GM19455 (cell line): ENCODE measurements around the gene PPIP5K1.
"Not testable (repeated sequence)": the region's sequence is repeated elsewhere in the genome, so short reads cannot be mapped to it uniquely, and the experiment has no call there.

Source experiments
- ATAC-seq: cut with Tn5 transposase; IDR thresholded peaks from one replicate; pipeline ENCODE4 v1.9.1; 2021; ENCODE audit not compliant: unreplicated experiment

Gene PPIP5K1

DNA sequence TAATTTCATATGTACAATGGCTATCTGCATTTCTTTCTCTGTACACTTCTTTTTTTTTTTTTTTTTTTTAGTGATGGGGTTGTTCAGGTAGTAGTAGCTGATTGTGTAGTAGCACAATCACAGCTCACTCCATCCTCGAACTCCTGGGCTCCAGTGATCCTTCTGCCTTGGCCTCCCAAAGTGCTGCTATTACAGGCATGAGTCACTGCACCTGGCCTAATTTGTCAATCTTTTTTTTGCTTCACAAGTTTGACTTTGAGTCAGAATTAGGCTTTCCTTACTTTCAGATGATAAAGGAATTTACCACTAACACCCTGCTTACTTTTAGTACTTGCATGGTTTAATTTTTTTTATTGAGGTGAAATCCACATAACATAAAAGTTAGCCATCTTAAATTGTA lies 44.6 kb downstream of the PPIP5K1 start:
- no peak for ATAC-seq

DNA sequence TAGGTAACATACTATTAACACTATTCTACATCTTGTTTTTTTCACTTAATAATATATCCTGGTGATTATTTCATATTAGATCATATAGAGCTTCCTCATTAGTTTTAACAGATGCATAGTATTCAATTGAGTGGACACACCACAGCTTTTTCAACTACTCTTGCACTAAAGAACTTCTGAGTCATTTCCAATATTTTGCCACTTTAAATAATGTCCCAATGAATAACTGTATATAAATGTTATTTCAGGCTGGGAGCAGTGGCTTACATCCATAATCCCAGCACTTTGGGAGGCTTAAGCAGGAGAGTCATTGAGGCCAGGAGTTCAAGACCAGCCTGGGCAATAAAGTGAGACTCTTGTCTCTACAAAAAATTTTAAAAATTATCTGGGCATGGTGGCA lies 45.7 kb downstream of the PPIP5K1 start:
- no peak for ATAC-seq

- no peak for ATAC-seq
These were observed 48.2 kb downstream of the PPIP5K1 start for GRCh38 chr15:43541785-43542184.

DNA sequence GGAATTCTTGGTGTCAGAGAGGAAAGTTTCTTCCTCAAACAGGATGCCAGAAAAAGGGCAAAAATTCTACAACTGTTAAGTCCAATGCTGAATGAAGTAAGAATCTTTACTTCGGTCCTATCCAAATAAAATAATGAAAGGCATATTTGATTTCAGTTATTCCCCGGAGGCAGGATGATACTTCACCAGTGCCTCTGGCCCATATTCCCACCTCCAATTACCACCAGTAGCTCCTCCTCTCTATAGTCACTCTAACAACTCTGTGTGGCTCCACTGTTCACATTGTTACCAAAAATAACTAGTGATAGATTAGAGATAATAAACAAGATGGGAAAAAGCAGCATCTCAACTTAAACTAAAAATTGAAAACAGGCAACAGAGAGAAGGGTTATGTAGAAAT lies 51.9 kb downstream of the PPIP5K1 start:
- ATAC-seq: no peak

GRCh38 chr15:43534897-43535296 lies 55.1 kb downstream of the PPIP5K1 start:
- ATAC-seq: no peak

- ATAC-seq: not testable (repeated sequence)
These were observed 57.2 kb downstream of the PPIP5K1 start for GRCh38 chr15:43532826-43533225.

GRCh38 chr15:43531018-43531670 lies 58.9 kb downstream of the PPIP5K1 start:
- ATAC-seq: no peak

DNA sequence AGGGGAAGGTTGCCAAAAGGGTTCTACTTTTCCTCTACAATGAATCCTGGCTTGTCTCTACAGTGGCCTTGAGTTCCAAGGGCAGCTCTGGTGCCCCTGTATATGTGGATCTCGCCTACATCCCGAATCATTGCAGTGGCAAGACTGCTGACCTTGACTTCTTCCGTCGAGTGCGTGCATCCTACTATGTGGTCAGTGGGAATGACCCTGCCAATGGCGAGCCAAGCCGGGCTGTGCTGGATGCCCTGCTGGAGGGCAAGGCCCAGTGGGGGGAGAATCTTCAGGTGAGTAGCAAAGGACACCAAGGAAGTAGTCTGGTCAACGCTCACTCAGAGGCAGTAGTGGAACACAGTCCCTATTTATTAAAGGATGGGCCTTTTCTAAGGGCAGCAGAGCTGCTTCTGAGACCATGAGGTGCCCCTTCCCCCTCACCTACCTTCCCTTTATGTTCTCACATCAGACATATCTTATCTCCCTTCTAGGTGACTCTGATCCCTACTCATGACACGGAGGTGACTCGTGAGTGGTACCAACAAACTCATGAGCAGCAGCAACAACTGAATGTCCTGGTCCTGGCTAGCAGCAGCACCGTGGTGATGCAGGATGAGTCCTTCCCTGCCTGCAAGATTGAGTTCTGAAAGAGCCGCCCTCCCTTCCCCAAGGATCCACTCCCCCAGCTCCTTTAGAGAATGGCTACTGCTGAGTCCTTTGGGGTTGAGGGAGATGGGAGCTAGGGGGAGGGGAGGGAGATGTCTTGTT lies 60.2 kb downstream of the PPIP5K1 start:
- no peak for ATAC-seq

- no peak for ATAC-seq
These were observed 60.9 kb downstream of the PPIP5K1 start for GRCh38 chr15:43529141-43529540.

DNA sequence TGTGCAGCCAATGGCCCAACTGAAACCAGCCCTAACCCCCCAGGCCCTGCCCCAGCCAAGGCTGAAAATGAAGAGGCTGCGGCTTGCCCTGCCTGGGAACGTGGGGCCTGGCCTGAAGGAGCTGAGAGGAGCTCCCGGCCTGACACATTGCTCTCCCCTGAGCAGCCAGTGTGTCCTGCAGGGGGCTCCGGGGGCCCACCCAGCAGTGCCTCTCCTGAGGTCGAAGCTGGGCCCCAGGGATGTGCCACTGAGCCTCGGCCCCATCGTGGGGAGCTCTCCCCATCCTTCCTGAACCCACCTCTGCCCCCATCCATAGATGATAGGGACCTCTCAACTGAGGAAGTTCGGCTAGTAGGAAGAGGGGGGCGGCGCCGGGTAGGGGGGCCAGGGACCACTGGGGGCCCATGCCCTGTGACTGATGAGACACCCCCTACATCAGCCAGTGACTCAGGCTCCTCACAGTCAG lies 61.4 kb downstream of the PPIP5K1 start:
- ATAC-seq: no peak

DNA sequence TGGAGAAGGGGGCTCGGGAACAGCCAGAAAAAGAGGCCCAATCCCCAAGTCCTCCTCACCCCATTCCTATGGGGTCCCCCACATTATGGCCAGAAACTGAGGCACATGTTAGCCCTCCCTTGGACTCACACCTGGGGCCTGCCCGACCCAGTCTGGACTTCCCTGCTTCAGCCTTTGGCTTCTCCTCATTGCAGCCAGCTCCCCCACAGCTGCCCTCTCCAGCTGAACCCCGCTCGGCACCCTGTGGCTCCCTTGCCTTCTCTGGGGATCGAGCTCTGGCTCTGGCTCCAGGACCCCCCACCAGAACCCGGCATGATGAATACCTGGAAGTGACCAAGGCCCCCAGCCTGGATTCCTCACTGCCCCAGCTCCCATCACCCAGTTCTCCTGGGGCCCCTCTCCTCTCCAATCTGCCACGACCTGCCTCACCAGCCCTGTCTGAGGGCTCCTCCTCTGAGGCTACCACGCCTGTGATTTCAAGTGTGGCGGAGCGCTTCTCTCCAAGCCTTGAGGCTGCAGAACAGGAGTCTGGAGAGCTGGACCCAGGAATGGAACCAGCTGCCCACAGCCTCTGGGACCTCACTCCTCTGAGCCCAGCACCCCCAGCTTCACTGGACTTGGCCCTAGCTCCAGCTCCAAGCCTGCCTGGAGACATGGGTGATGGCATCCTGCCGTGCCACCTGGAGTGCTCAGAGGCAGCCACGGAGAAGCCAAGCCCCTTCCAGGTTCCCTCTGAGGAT lies 62.0 kb downstream of the PPIP5K1 start:
- ATAC-seq: no peak

DNA sequence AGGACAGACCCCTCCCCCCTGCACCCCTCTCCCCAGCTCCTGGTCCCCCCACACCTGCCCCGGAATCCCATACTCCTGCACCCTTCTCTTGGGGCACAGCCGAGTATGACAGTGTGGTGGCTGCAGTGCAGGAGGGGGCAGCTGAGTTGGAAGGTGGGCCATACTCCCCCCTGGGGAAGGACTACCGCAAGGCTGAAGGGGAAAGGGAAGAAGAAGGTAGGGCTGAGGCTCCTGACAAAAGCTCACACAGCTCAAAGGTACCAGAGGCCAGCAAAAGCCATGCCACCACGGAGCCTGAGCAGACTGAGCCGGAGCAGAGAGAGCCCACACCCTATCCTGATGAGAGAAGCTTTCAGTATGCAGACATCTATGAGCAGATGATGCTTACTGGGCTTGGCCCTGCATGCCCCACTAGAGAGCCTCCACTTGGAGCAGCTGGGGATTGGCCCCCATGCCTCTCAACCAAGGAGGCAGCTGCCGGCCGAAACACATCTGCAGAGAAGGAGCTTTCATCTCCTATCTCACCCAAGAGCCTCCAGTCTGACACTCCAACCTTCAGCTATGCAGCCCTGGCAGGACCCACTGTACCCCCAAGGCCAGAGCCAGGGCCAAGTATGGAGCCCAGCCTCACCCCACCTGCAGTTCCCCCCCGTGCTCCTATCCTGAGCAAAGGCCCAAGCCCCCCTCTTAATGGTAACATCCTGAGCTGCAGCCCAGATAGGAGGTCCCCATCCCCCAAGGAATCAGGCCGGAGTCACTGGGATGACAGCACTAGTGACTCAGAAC lies 62.8 kb downstream of the PPIP5K1 start:
- no peak for ATAC-seq

DNA sequence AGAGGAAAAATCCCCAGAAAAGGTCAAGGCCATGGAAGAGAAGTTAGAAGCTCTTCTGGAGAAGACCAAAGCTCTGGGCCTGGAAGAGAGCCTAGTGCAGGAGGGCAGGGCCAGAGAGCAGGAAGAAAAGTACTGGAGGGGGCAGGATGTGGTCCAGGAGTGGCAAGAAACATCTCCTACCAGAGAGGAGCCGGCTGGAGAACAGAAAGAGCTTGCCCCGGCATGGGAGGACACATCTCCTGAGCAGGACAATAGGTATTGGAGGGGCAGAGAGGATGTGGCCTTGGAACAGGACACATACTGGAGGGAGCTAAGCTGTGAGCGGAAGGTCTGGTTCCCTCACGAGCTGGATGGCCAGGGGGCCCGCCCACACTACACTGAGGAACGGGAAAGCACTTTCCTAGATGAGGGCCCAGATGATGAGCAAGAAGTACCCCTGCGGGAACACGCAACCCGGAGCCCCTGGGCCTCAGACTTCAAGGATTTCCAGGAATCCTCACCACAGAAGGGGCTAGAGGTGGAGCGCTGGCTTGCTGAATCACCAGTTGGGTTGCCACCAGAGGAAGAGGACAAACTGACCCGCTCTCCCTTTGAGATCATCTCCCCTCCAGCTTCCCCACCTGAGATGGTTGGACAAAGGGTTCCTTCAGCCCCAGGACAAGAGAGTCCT lies 63.6 kb downstream of the PPIP5K1 start:
- no peak for ATAC-seq

- no peak for ATAC-seq
These were observed 64.9 kb downstream of the PPIP5K1 start for GRCh38 chr15:43525131-43525530.

DNA sequence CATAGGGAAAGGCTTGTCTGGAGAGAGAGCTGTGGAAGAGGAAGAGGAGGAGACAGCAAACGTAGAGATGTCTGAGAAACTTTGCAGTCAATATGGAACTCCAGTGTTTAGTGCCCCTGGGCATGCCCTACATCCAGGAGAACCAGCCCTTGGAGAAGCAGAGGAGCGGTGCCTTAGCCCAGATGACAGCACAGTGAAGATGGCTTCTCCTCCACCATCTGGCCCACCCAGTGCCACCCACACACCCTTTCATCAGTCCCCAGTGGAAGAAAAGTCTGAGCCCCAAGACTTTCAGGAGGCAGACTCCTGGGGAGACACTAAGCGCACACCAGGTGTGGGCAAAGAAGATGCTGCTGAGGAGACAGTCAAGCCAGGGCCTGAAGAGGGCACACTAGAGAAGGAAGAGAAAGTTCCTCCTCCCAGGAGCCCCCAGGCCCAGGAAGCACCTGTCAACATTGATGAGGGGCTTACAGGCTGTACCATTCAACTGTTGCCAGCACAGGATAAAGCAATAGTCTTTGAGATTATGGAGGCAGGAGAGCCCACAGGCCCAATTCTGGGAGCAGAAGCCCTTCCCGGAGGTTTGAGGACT lies 65.7 kb downstream of the PPIP5K1 start:
- ATAC-seq: no peak

DNA sequence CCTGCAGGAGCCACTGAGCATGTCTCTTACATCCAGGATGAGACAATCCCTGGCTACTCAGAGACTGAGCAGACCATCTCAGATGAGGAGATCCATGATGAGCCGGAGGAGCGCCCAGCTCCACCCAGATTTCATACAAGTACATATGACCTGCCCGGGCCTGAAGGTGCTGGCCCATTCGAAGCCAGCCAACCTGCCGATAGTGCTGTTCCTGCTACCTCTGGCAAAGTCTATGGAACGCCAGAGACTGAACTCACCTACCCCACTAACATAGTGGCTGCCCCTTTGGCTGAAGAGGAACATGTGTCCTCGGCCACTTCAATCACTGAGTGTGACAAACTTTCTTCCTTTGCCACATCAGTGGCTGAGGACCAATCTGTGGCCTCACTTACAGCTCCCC lies 66.4 kb downstream of the PPIP5K1 start:
- no peak for ATAC-seq

DNA sequence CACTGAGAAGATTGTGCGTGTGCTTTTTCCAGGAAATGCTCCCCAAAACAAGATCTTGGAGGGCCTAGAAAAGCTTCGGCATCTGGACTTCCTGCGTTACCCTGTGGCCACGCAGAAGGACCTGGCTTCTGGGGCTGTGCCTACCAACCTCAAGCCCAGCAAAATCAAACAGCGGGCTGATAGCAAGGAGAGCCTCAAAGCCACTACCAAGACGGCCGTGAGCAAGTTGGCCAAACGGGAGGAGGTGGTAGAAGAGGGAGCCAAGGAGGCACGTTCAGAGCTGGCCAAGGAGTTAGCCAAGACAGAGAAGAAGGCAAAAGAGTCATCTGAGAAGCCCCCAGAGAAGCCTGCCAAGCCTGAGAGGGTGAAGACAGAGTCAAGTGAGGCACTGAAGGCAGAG lies 67.8 kb downstream of the PPIP5K1 start:
- ATAC-seq: no peak

DNA sequence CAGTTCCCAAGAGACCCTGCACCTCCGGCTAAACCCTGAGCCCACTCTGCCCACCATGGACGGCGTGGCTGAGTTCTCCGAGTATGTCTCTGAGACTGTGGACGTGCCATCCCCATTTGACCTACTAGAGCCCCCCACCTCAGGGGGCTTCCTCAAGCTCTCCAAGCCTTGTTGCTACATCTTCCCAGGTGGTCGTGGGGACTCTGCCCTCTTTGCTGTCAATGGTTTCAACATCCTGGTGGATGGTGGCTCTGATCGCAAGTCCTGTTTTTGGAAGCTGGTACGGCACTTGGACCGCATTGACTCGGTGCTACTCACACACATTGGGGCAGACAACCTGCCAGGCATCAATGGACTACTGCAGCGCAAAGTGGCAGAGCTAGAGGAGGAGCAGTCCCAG lies 68.6 kb downstream of the PPIP5K1 start:
- no peak for ATAC-seq

DNA sequence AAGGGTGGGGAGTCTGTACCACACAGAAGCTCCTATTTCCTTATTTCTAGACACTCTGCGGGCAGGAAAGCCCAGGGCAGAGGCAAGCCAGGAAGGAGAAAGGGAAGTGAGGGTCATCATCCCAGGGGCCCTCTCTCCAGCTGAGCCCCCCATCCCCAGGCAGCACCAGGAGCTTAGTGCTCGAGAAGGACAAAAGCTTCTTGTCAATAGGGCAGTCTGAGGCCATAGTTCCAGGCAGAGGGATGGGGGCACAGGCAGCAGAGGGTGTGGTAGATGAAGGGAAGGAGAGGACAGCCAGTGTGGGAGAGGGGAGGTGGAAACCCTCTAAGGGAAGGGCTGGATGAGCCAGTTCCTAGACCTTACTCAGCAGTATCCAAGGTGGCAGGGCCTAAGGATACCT lies 69.9 kb downstream of the PPIP5K1 start:
- ATAC-seq: no peak

DNA sequence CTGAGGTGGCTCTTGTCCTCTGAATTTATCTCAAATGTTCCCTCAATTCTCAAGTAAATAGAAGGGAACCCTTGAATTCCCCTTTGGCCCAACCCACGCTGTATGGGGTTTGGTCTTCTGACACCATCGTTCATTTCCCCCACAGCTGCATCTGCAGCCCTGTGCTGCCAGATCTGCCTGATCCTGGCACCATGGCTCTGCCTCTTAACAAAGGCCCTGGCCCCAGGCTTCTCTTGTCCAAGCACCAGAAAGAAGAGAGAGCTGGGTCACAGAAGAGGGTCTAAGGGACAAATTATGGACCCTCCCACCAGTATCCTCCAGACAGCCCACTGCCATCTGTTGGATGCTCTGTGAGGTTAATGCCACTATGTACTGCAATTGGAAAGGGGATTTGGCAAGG lies 70.8 kb downstream of the PPIP5K1 start:
- ATAC-seq: no peak
